Suprapubic skin (tissue), 4 donors: ENCODE measurements around the gene TEC. TPM values are rescaled to one million over a fixed set of nuclear protein-coding genes. Genes with fewer than 3 reads are reported as not detected.

ENCODE experiments used
- DNase-seq, 2 donors: peaks; one replicate each; pipeline ENCODE4 v3.0.0-alpha.2; 2019; ENCODE audit warnings: low spot score in 2 of 2
- H3K27ac ChIP-seq: fragments of 200-600 bp; sonication (generic); one replicate; pipeline ENCODE4 v1.5.1; 2019
- H3K27me3 ChIP-seq: fragments of 200-600 bp; sonication (generic); one replicate; pipeline ENCODE4 v1.5.1; 2019
- H3K36me3 ChIP-seq: fragments of 200-600 bp; sonication (generic); one replicate; pipeline ENCODE4 v1.5.1; 2019
- H3K4me1 ChIP-seq: fragments of 200-600 bp; sonication (generic); one replicate; pipeline ENCODE4 v1.5.1; 2019
- H3K4me3 ChIP-seq: fragments of 200-600 bp; sonication (generic); one replicate; pipeline ENCODE4 v1.5.1; 2019; ENCODE audit warnings: mild to moderate bottlenecking
- H3K9me3 ChIP-seq: fragments of 200-600 bp; sonication (generic); one replicate; pipeline ENCODE4 v1.5.1; 2019
- CTCF ChIP-seq, 2 donors: fragments of 200-600 bp in 1 of 2; fragments of 450-650 bp in 1 of 2; sonication (generic) in 1 of 2; IDR thresholded peaks; one replicate each; pipeline ENCODE4 v1.5.1; 2016 to 2019; ENCODE audit warnings: antibody characterized with exemption in 2 of 2, mild to moderate bottlenecking in 1 of 2, moderate library complexity in 1 of 2
- EP300 ChIP-seq: sonication (generic); formaldehyde crosslinking; IDR thresholded peaks from one replicate; pipeline ENCODE4 v1.6.1; 2017; ENCODE audit warnings: antibody characterized with exemption
- POLR2A ChIP-seq, 2 donors: fragments of 450-650 bp; IDR thresholded peaks; one replicate each; pipeline ENCODE4 v1.6.1; 2017; ENCODE audit warnings: antibody characterized with exemption in 2 of 2, mild to moderate bottlenecking in 2 of 2, moderate library complexity in 2 of 2
- POLR2AphosphoS5 ChIP-seq, 3 donors: sonication (generic); formaldehyde crosslinking; IDR thresholded peaks; one replicate each; pipeline ENCODE4 v1.6.1; 2017; ENCODE audit warnings: antibody characterized with exemption in 3 of 3
- WGBS: methylation state at CpG from one replicate; pipeline ENCODE4 v1.1.5; 2018; 5-methylcytosine and 5-hydroxymethylcytosine counted together
- total RNA-seq, 4 donors: library from RNA; depleted of rRNA; stranded (reverse); fragments of >200 nt; gene quantifications; one replicate each; pipeline ENCODE4 v1.1.0, GENCODE V29; 2016

TEC gene
- total RNA-seq, 4 donors from 2014 or later = 4.1 to 18.8 (median 7.2) TPM

GRCh38 chr4:48184882-48185281 lies 84.8 kb downstream of the TEC start:
- 87% methylated on average over 3 of the region's 3 CpGs for WGBS
- TF ChIP-seq POLR2AphosphoS5 (IDR thresholded peaks at IDR 0.05) = no peak
- no peak for TF ChIP-seq CTCF (IDR thresholded peaks at IDR 0.05)
- no peak for TF ChIP-seq POLR2A (IDR thresholded peaks at IDR 0.05)
- no peak for TF ChIP-seq EP300
- H3K36me3 ChIP-seq = no peaks in the 10 kb centered on the region
- H3K27ac ChIP-seq = no peak overlapping the region
- H3K4me3 ChIP-seq = no peak overlapping the region
- no peaks in the 10 kb centered on the region for H3K4me1 ChIP-seq
- DNase-seq = no peak
- no peaks in the 10 kb centered on the region for H3K9me3 ChIP-seq
- H3K27me3 ChIP-seq = no peaks in the 10 kb centered on the region

GRCh38 chr4:48180234-48180633 lies 89.4 kb downstream of the TEC start:
- H3K27ac ChIP-seq = no peak overlapping the region
- no peak overlapping the region for H3K4me3 ChIP-seq
- no peak for DNase-seq
- no peak for TF ChIP-seq CTCF (IDR thresholded peaks at IDR 0.05)
- no peak for TF ChIP-seq POLR2A (IDR thresholded peaks at IDR 0.05)
- TF ChIP-seq EP300 = no peak
- no peak for TF ChIP-seq POLR2AphosphoS5 (IDR thresholded peaks at IDR 0.05)
- no peaks in the 10 kb centered on the region for H3K36me3 ChIP-seq
- no peaks in the 10 kb centered on the region for H3K27me3 ChIP-seq
- no peaks in the 10 kb centered on the region for H3K4me1 ChIP-seq
- H3K9me3 ChIP-seq = no peaks in the 10 kb centered on the region

- H3K27me3 ChIP-seq = no peaks in the 10 kb centered on the region
- DNase-seq = no peak
- no peak overlapping the region for H3K27ac ChIP-seq
- no peaks in the 10 kb centered on the region for H3K9me3 ChIP-seq
- H3K4me3 ChIP-seq = no peak overlapping the region
- no peaks in the 10 kb centered on the region for H3K36me3 ChIP-seq
- TF ChIP-seq CTCF (IDR thresholded peaks at IDR 0.05) (no peak), EP300 (no peak), POLR2AphosphoS5 (IDR thresholded peaks at IDR 0.05) (no peak), POLR2A (IDR thresholded peaks at IDR 0.05) (no peak)
- 85% methylated on average over 4 of the region's 4 CpGs for WGBS
- H3K4me1 ChIP-seq = peaks cover 2% of the 10 kb centered on the region
Measured at GRCh38 chr4:48178931-48179330, 90.7 kb downstream of the TEC start.

- H3K4me1 ChIP-seq = peaks cover 10% of the 10 kb centered on the region
- TF ChIP-seq CTCF (IDR thresholded peaks at IDR 0.05) (no peak), POLR2A (IDR thresholded peaks at IDR 0.05) (no peak), EP300 (no peak), POLR2AphosphoS5 (IDR thresholded peaks at IDR 0.05) (no peak)
- no peak overlapping the region for H3K27ac ChIP-seq
- no peaks in the 10 kb centered on the region for H3K36me3 ChIP-seq
- no peaks in the 10 kb centered on the region for H3K27me3 ChIP-seq
- no peak for DNase-seq
- no peaks in the 10 kb centered on the region for H3K9me3 ChIP-seq
- no peak overlapping the region for H3K4me3 ChIP-seq
Measured at GRCh38 chr4:48175806-48176205, 93.8 kb downstream of the TEC start.

GRCh38 chr4:48175328-48175727 lies 94.3 kb downstream of the TEC start:
- H3K36me3 ChIP-seq = no peaks in the 10 kb centered on the region
- TF ChIP-seq POLR2A (IDR thresholded peaks at IDR 0.05) (no peak), POLR2AphosphoS5 (IDR thresholded peaks at IDR 0.05) (no peak), EP300 (no peak), CTCF (IDR thresholded peaks at IDR 0.05) (no peak)
- WGBS = 71% methylated on average over 7 of the region's 7 CpGs
- H3K4me3 ChIP-seq = no peak overlapping the region
- DNase-seq = no peak
- peaks cover 10% of the 10 kb centered on the region for H3K4me1 ChIP-seq
- no peak overlapping the region for H3K27ac ChIP-seq
- H3K27me3 ChIP-seq = no peaks in the 10 kb centered on the region
- H3K9me3 ChIP-seq = no peaks in the 10 kb centered on the region
